ENCODE results near the gene SAP130.

Gene SAP130

GRCh38 chr2:127953128-127953718 is 74.6 kb downstream of the SAP130 start:
- Histone ChIP-seq H3K36me3 (ENCODE audit: control insufficient read depth in 2 of 2, insufficient read depth in 2 of 2, low read length in 2 of 2) (peaks cover 32 to 38% of the 10 kb centered on the region in 2 donors), H3K4me3 (ENCODE audit: low read length in 2 of 2) (peak overlapping the region in 1 of 2 donors; percentile 47), H3K9ac (ENCODE audit: low read length in 2 of 2) (peak overlapping the region in 1 of 2 donors; percentile 42), H3K4me1 (ENCODE audit: control insufficient read depth, insufficient read depth, low read length) (peaks cover 14% of the 10 kb centered on the region), H3K27me3 (ENCODE audit: control insufficient read depth in 1 of 2, insufficient read depth in 2 of 2, low read length in 2 of 2) (no peaks in the 10 kb centered on the region), H3K27ac (ENCODE audit: low read length) (peak overlapping the region; percentile 56), H3K9me3 (ENCODE audit: control insufficient read depth in 2 of 2, low read length in 2 of 2) (no peaks in the 10 kb centered on the region)

DNA sequence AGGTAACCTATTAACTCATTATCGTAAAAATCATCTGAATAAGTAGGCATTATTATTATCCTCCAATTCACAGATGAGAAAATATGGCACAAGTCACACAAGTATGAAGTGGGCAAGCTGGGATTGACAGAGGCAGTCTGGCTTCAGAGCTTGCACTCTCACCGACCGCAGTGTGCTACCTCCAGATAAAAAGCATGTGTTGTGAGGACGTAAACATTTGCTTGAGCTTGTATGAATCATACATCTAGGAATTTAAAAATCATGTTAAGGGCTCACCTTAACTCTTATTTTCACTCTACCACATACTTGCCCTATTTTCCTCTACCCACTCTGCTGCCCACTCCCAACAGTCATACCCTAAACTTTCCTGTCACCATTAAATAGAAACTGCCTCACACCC is 76.8 kb downstream of the SAP130 start:
- H3K9me3 ChIP-seq (ENCODE audit: control insufficient read depth in 2 of 2, low read length in 2 of 2), result no peaks in the 10 kb centered on the region
- no peaks in the 10 kb centered on the region for H3K27me3 ChIP-seq (ENCODE audit: control insufficient read depth in 1 of 2, insufficient read depth in 2 of 2, low read length in 2 of 2)
- H3K36me3 ChIP-seq (ENCODE audit: control insufficient read depth in 2 of 2, insufficient read depth in 2 of 2, low read length in 2 of 2), result peaks cover 42 to 43% of the 10 kb centered on the region in 2 donors
- peaks cover 14% of the 10 kb centered on the region for H3K4me1 ChIP-seq (ENCODE audit: control insufficient read depth, insufficient read depth, low read length)
- H3K4me3 ChIP-seq (ENCODE audit: low read length in 2 of 2), result no peak overlapping the region
- H3K9ac ChIP-seq (ENCODE audit: low read length in 2 of 2), result no peak overlapping the region
- H3K27ac ChIP-seq (ENCODE audit: low read length), result peak overlapping the region; percentile 56

DNA sequence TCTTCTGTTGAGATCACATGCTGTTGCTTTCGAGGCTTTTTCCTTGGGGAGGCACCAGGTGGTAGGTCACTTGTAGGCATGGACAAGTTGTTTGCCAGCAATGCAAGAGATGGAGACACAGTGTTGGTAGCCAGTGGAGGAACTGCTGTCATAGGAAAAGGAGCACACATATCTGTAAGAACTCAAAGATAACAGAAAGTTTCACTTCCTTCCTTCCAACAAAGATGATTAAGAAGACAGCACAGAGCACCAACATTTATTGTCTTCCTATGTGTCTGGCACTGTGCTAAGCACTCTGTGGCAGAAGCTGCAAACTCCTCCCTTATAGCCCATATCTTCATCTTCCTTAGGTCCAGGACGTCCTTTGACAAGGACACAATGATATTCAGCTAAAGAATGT is 77.6 kb downstream of the SAP130 start:
- no peaks in the 10 kb centered on the region for H3K27me3 ChIP-seq (ENCODE audit: control insufficient read depth in 1 of 2, insufficient read depth in 2 of 2, low read length in 2 of 2)
- peaks cover 14% of the 10 kb centered on the region for H3K4me1 ChIP-seq (ENCODE audit: control insufficient read depth, insufficient read depth, low read length)
- H3K9me3 ChIP-seq (ENCODE audit: control insufficient read depth in 2 of 2, low read length in 2 of 2), result no peaks in the 10 kb centered on the region
- H3K27ac ChIP-seq (ENCODE audit: low read length), result no peak overlapping the region
- H3K4me3 ChIP-seq (ENCODE audit: low read length in 2 of 2), result no peak overlapping the region
- H3K36me3 ChIP-seq (ENCODE audit: control insufficient read depth in 2 of 2, insufficient read depth in 2 of 2, low read length in 2 of 2), result peaks cover 43 to 44% of the 10 kb centered on the region in 2 donors
- no peak overlapping the region for H3K9ac ChIP-seq (ENCODE audit: low read length in 2 of 2)

- no peak overlapping the region for H3K4me3 ChIP-seq (ENCODE audit: low read length in 2 of 2)
- no peaks in the 10 kb centered on the region for H3K9me3 ChIP-seq (ENCODE audit: control insufficient read depth in 2 of 2, low read length in 2 of 2)
- no peaks in the 10 kb centered on the region for H3K27me3 ChIP-seq (ENCODE audit: control insufficient read depth in 1 of 2, insufficient read depth in 2 of 2, low read length in 2 of 2)
- no peak overlapping the region for H3K9ac ChIP-seq (ENCODE audit: low read length in 2 of 2)
- H3K36me3 ChIP-seq (ENCODE audit: control insufficient read depth in 2 of 2, insufficient read depth in 2 of 2, low read length in 2 of 2), result peaks cover 61 to 64% of the 10 kb centered on the region in 2 donors
- H3K27ac ChIP-seq (ENCODE audit: low read length), result no peak overlapping the region
- H3K4me1 ChIP-seq (ENCODE audit: control insufficient read depth, insufficient read depth, low read length), result no peaks in the 10 kb centered on the region
Measured at GRCh38 chr2:127945281-127945680, 82.6 kb downstream of the SAP130 start.

- Histone ChIP-seq H3K9me3 (ENCODE audit: control insufficient read depth in 2 of 2, low read length in 2 of 2) (no peaks in the 10 kb centered on the region), H3K27ac (ENCODE audit: low read length) (no peak overlapping the region), H3K36me3 (ENCODE audit: control insufficient read depth in 2 of 2, insufficient read depth in 2 of 2, low read length in 2 of 2) (peaks cover 43 to 47% of the 10 kb centered on the region in 2 donors), H3K27me3 (ENCODE audit: control insufficient read depth in 1 of 2, insufficient read depth in 2 of 2, low read length in 2 of 2) (no peaks in the 10 kb centered on the region), H3K9ac (ENCODE audit: low read length in 2 of 2) (no peak overlapping the region), H3K4me3 (ENCODE audit: low read length in 2 of 2) (no peak overlapping the region), H3K4me1 (ENCODE audit: control insufficient read depth, insufficient read depth, low read length) (no peaks in the 10 kb centered on the region)
Measured at GRCh38 chr2:127943186-127943585, 84.7 kb downstream of the SAP130 start.

- no peak overlapping the region for H3K9ac ChIP-seq (ENCODE audit: low read length in 2 of 2)
- no peak overlapping the region for H3K4me3 ChIP-seq (ENCODE audit: low read length in 2 of 2)
- no peaks in the 10 kb centered on the region for H3K4me1 ChIP-seq (ENCODE audit: control insufficient read depth, insufficient read depth, low read length)
- no peaks in the 10 kb centered on the region for H3K27me3 ChIP-seq (ENCODE audit: control insufficient read depth in 1 of 2, insufficient read depth in 2 of 2, low read length in 2 of 2)
- H3K36me3 ChIP-seq (ENCODE audit: control insufficient read depth in 2 of 2, insufficient read depth in 2 of 2, low read length in 2 of 2), result peaks cover 39 to 41% of the 10 kb centered on the region in 2 donors
- H3K9me3 ChIP-seq (ENCODE audit: control insufficient read depth in 2 of 2, low read length in 2 of 2), result no peaks in the 10 kb centered on the region
- H3K27ac ChIP-seq (ENCODE audit: low read length), result no peak overlapping the region
Measured at GRCh38 chr2:127942002-127942401, 85.9 kb downstream of the SAP130 start.

DNA sequence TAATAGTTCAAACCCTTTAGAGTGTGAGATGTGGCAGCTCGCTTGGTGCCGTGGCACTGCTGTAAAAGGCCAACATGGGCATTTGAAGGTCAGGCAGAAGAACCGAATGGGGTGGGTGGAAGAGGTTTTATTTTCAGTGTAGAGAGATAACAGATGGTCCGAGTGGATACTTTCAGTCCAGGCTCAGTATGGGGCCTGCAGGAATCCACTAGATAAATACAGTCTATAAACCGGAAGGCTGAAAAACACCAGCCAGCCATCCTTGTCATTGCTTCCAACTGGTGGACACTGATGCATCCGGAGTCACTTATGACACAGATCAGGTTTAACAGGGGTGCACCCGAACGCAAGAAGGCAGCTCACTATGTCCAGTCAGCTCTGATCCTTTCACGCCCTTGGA is 86.4 kb downstream of the SAP130 start:
- H3K4me1 ChIP-seq (ENCODE audit: control insufficient read depth, insufficient read depth, low read length), result no peaks in the 10 kb centered on the region
- H3K27me3 ChIP-seq (ENCODE audit: control insufficient read depth in 1 of 2, insufficient read depth in 2 of 2, low read length in 2 of 2), result no peaks in the 10 kb centered on the region
- H3K9me3 ChIP-seq (ENCODE audit: control insufficient read depth in 2 of 2, low read length in 2 of 2), result no peaks in the 10 kb centered on the region
- no peak overlapping the region for H3K9ac ChIP-seq (ENCODE audit: low read length in 2 of 2)
- peaks cover 36 to 37% of the 10 kb centered on the region in 2 donors for H3K36me3 ChIP-seq (ENCODE audit: control insufficient read depth in 2 of 2, insufficient read depth in 2 of 2, low read length in 2 of 2)
- no peak overlapping the region for H3K27ac ChIP-seq (ENCODE audit: low read length)
- H3K4me3 ChIP-seq (ENCODE audit: low read length in 2 of 2), result no peak overlapping the region

GRCh38 chr2:127940641-127941040 is 87.2 kb downstream of the SAP130 start:
- Histone ChIP-seq H3K4me1 (ENCODE audit: control insufficient read depth, insufficient read depth, low read length) (no peaks in the 10 kb centered on the region), H3K4me3 (ENCODE audit: low read length in 2 of 2) (no peak overlapping the region), H3K9ac (ENCODE audit: low read length in 2 of 2) (no peak overlapping the region), H3K27me3 (ENCODE audit: control insufficient read depth in 1 of 2, insufficient read depth in 2 of 2, low read length in 2 of 2) (no peaks in the 10 kb centered on the region), H3K36me3 (ENCODE audit: control insufficient read depth in 2 of 2, insufficient read depth in 2 of 2, low read length in 2 of 2) (peaks cover 31 to 33% of the 10 kb centered on the region in 2 donors), H3K9me3 (ENCODE audit: control insufficient read depth in 2 of 2, low read length in 2 of 2) (no peaks in the 10 kb centered on the region), H3K27ac (ENCODE audit: low read length) (no peak overlapping the region)

DNA sequence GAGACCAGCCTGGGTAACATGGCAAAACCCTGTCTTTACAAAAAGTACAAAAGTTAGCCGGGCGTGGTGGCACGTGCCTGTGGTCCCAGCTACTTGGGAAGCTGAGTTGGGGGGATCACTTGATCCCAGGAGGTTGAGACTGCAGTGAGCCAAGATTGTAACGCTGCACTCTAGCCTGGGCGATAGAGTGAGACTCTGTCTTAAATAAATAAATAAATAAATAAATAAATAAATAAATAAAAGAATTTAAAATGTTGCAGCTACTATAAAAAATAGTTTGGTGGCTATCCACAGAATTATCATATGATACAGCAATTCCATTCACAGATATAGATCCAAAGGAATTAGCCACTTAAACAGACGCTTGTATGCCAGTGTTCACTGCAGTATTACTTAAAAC is 92.5 kb downstream of the SAP130 start:
- H3K27me3 ChIP-seq (ENCODE audit: control insufficient read depth in 1 of 2, insufficient read depth in 2 of 2, low read length in 2 of 2), result no peaks in the 10 kb centered on the region
- H3K9me3 ChIP-seq (ENCODE audit: control insufficient read depth in 2 of 2, low read length in 2 of 2), result no peaks in the 10 kb centered on the region
- no peak overlapping the region for H3K27ac ChIP-seq (ENCODE audit: low read length)
- peaks cover 0 to under 1% of the 10 kb centered on the region in 2 donors for H3K36me3 ChIP-seq (ENCODE audit: control insufficient read depth in 2 of 2, insufficient read depth in 2 of 2, low read length in 2 of 2)
- no peak overlapping the region for H3K9ac ChIP-seq (ENCODE audit: low read length in 2 of 2)
- no peak overlapping the region for H3K4me3 ChIP-seq (ENCODE audit: low read length in 2 of 2)
- H3K4me1 ChIP-seq (ENCODE audit: control insufficient read depth, insufficient read depth, low read length), result no peaks in the 10 kb centered on the region

- H3K27ac ChIP-seq (ENCODE audit: low read length), result no peak overlapping the region
- H3K27me3 ChIP-seq (ENCODE audit: control insufficient read depth in 1 of 2, insufficient read depth in 2 of 2, low read length in 2 of 2), result no peaks in the 10 kb centered on the region
- no peak overlapping the region for H3K4me3 ChIP-seq (ENCODE audit: low read length in 2 of 2)
- H3K9ac ChIP-seq (ENCODE audit: low read length in 2 of 2), result no peak overlapping the region
- no peaks in the 10 kb centered on the region for H3K4me1 ChIP-seq (ENCODE audit: control insufficient read depth, insufficient read depth, low read length)
- H3K36me3 ChIP-seq (ENCODE audit: control insufficient read depth in 2 of 2, insufficient read depth in 2 of 2, low read length in 2 of 2), result no peaks in the 10 kb centered on the region
- no peaks in the 10 kb centered on the region for H3K9me3 ChIP-seq (ENCODE audit: control insufficient read depth in 2 of 2, low read length in 2 of 2)
Measured at GRCh38 chr2:127932199-127932876, 95.5 kb downstream of the SAP130 start.

DNA sequence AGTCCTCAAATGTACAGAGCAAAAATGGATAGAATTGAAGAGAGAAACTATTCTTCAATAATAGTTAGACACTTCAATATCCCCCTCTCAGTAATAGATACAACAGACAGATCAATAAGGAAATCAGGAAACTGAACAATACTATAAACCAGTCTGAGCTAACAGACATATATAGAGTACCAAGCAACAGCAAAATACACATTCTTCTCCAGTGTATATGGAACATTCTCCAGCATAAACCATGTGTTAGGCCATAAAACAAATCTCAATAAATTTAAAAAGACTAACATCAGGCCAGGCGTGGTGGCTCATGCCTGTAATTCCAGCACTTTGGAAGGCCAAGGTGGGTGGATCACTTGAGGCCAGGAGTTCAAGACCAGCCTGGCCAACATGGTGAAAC is 98.4 kb downstream of the SAP130 start:
- Histone ChIP-seq H3K9ac (ENCODE audit: low read length in 2 of 2) (no peak overlapping the region), H3K4me3 (ENCODE audit: low read length in 2 of 2) (no peak overlapping the region), H3K27ac (ENCODE audit: low read length) (no peak overlapping the region), H3K27me3 (ENCODE audit: control insufficient read depth in 1 of 2, insufficient read depth in 2 of 2, low read length in 2 of 2) (peaks cover 0 to 2% of the 10 kb centered on the region in 2 donors), H3K4me1 (ENCODE audit: control insufficient read depth, insufficient read depth, low read length) (no peaks in the 10 kb centered on the region), H3K9me3 (ENCODE audit: control insufficient read depth in 2 of 2, low read length in 2 of 2) (no peaks in the 10 kb centered on the region), H3K36me3 (ENCODE audit: control insufficient read depth in 2 of 2, insufficient read depth in 2 of 2, low read length in 2 of 2) (no peaks in the 10 kb centered on the region)
